PFSK-1 (cell line): ENCODE measurements around the gene LONP2.

ENCODE experiments used
- POLR2AphosphoS5 ChIP-seq: IDR thresholded peaks from 2 replicates; pipeline ENCODE4 v1.6.1; 2012; ENCODE audit warnings: low read depth, mild to moderate bottlenecking, control low read depth, low read length, moderate library complexity
- REST ChIP-seq, 2 experiments: IDR thresholded peaks; 2 replicates each; pipeline versions ENCODE4 v1.6.1 to v1.8.0; 2011 to 2012; ENCODE audit warnings: low read depth in 2 of 2, low read length in 2 of 2, control low read depth in 1 of 2, inconsistent platforms in 1 of 2, mild to moderate bottlenecking in 1 of 2, moderate library complexity in 1 of 2; ENCODE audit not compliant: insufficient read depth in 1 of 2
- TAF1 ChIP-seq: IDR thresholded peaks from 2 replicates; pipeline ENCODE4 v1.6.1; 2012; ENCODE audit warnings: low read length, control low read depth, borderline replicate concordance; ENCODE audit not compliant: insufficient read depth

GRCh38 chr16:48232493-48233040 lies 11.5 kb upstream of the LONP2 start:
- TF ChIP-seq REST (IDR thresholded peaks at IDR 0.05; ENCODE audit: insufficient read depth in 1 of 2, low read depth in 2 of 2, low read length in 2 of 2) (no peak), TAF1 (no peak), POLR2AphosphoS5 (no peak)
